Liver (tissue), 3 donors: Measurements from ENCODE around the gene TLR3.

ENCODE experiments used
- CTCF ChIP-seq: fragments of 150-350 bp; IDR thresholded peaks from 2 replicates; pipeline ENCODE4 v1.5.1; 2017; ENCODE audit warnings: improper control_type of control experiment, low read depth, low read length; ENCODE audit not compliant: missing input control
- HNF4G ChIP-seq: IDR thresholded peaks from 2 replicates; pipeline ENCODE4 v1.6.1; 2016; ENCODE audit warnings: antibody characterized with exemption
- RAD21 ChIP-seq, 2 donors: IDR thresholded peaks; 2 replicates each; pipeline ENCODE4 v1.6.1; 2016; ENCODE audit warnings: antibody characterized with exemption in 2 of 2, mild to moderate bottlenecking in 2 of 2
- donor health status: healthy.
- donor health status: healthy.

GRCh38 chr4:186102931-186103330 lies 34.0 kb downstream of the TLR3 start:
- TF ChIP-seq RAD21 (IDR thresholded peaks at IDR 0.05) (no peak), CTCF (no peak), HNF4G (no peak)
